Neural crest cell (in vitro differentiated cells): ENCODE data around the gene KHDRBS2. TPM values are rescaled to one million over a fixed set of nuclear protein-coding genes. Genes with fewer than 3 reads are reported as not detected.

ENCODE experiments used
- DNase-seq: peaks from one replicate; pipeline ENCODE4 v3.0.0; 2021; ENCODE audit warnings: low read depth, mixed read lengths, low spot score
- H3K27ac Mint-ChIP-seq: one replicate; pipeline ENCODE4 v1.8.0; 2021; ENCODE audit warnings: mild to moderate bottlenecking, mixed read lengths; ENCODE audit not compliant: unreplicated experiment
- H3K27me3 Mint-ChIP-seq: 2 replicates; pipeline ENCODE4 v1.8.0; 2021; ENCODE audit warnings: low read depth, mild to moderate bottlenecking, mixed read lengths
- H3K36me3 Mint-ChIP-seq: 2 replicates; pipeline ENCODE4 v1.8.0; 2021; ENCODE audit warnings: low read depth, mild to moderate bottlenecking, mixed read lengths
- H3K4me1 Mint-ChIP-seq: 2 replicates; pipeline ENCODE4 v1.8.0; 2021; ENCODE audit warnings: mixed read lengths
- H3K4me3 Mint-ChIP-seq: one replicate; pipeline ENCODE4 v1.8.0; 2021; ENCODE audit warnings: mild to moderate bottlenecking, mixed read lengths
- H3K9me3 Mint-ChIP-seq: 2 replicates; pipeline ENCODE4 v1.8.0; 2021; ENCODE audit warnings: mixed read lengths
- total RNA-seq: library from RNA; stranded (reverse); gene quantifications from 2 replicates; pipeline ENCODE4 v1.2.1, GENCODE V29; 2021
- TF ChIP-seq, protein P1 (sequence below): fragments of 200-600 bp; sonication (generic); conservative IDR thresholded peaks from 2 replicates; pipeline ENCODE4 v1.5.0; 2021; ENCODE audit warnings: antibody characterized with exemption, mild to moderate bottlenecking

Gene KHDRBS2
- total RNA-seq, 1 donor from 2014 or later, result 7.0 TPM

DNA sequence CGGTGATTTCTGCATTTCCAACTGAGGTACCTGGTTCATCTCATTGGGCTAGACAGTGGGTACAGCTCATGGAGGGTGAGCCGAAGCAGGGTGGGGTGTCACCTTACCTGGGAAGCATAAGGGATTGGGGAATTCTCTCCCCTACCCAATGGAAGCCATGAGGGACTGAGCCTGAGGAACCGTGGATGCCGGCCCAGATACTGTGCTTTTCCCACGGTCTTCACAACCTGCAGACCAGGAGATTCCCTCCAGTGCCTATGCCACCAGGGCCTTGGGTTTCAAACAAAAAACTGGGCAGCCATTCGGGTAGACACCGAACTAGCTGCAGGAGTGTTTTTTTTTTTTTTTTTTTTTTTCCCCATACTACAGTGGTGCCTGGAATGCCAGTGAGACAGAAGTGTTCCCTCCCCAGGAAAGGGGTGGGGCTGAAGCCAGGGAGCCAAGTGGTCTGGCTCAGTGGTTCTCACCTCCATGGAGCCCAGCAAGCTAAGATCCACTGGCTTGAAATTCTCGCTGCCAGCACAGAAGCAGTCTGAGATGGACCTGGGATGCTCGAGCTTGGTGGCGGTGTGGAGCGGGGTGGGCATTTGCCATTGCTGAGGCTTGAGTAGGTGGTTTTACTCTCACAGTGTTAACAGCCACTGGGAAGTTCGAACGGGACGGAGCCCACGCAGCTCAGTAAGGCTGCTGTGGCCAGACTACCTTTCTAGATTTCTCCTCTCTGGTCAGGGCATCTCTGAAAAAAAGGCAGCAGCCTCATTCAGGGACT lies 416.2 kb downstream of the KHDRBS2 start:
- H3K36me3 Mint-ChIP-seq, result peaks cover 8% of the 10 kb centered on the region
- H3K9me3 Mint-ChIP-seq, result peaks cover 6% of the 10 kb centered on the region
- no peak for DNase-seq
- H3K4me1 Mint-ChIP-seq, result no peaks in the 10 kb centered on the region
- TF ChIP-seq, protein P1, sequence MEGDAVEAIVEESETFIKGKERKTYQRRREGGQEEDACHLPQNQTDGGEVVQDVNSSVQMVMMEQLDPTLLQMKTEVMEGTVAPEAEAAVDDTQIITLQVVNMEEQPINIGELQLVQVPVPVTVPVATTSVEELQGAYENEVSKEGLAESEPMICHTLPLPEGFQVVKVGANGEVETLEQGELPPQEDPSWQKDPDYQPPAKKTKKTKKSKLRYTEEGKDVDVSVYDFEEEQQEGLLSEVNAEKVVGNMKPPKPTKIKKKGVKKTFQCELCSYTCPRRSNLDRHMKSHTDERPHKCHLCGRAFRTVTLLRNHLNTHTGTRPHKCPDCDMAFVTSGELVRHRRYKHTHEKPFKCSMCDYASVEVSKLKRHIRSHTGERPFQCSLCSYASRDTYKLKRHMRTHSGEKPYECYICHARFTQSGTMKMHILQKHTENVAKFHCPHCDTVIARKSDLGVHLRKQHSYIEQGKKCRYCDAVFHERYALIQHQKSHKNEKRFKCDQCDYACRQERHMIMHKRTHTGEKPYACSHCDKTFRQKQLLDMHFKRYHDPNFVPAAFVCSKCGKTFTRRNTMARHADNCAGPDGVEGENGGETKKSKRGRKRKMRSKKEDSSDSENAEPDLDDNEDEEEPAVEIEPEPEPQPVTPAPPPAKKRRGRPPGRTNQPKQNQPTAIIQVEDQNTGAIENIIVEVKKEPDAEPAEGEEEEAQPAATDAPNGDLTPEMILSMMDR, result no peak
- no peaks in the 10 kb centered on the region for H3K27me3 Mint-ChIP-seq
- H3K27ac Mint-ChIP-seq, result no peak overlapping the region
- H3K4me3 Mint-ChIP-seq, result no peak overlapping the region

DNA sequence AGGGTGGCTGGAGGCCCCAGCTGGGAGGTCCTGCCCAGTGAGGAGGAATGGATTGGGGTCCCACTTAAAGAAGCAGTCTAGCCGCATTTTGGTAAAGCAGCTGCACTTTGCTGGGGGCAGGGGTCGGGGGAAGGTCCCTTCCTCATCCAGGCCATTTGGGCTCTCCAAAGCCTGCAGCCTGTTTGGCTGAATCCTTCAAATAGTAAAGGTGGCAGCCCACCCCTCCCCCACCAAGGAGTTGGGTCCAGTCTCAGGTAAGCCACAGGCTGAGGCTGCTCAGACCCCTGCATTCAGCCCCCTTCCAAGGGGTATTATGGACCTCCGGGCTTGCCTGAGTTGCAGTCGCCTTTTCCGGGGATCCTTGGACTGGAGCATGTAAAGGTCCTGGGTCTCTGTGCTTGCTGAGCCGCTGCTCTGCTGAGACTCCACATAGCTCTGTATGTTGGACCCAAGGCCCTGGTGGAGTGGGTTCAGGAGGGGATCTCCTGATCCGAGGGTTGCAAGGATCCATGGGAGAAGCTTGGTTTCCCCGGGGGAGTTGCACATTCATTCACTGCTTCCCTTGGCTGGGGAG lies 417.4 kb downstream of the KHDRBS2 start:
- H3K36me3 Mint-ChIP-seq, result peaks cover 9% of the 10 kb centered on the region
- no peaks in the 10 kb centered on the region for H3K27me3 Mint-ChIP-seq
- TF ChIP-seq, protein P1, result no peak
- H3K27ac Mint-ChIP-seq, result no peak overlapping the region
- no peak overlapping the region for H3K4me3 Mint-ChIP-seq
- no peak for DNase-seq
- H3K9me3 Mint-ChIP-seq, result peaks cover 11% of the 10 kb centered on the region
- H3K4me1 Mint-ChIP-seq, result no peaks in the 10 kb centered on the region

DNA sequence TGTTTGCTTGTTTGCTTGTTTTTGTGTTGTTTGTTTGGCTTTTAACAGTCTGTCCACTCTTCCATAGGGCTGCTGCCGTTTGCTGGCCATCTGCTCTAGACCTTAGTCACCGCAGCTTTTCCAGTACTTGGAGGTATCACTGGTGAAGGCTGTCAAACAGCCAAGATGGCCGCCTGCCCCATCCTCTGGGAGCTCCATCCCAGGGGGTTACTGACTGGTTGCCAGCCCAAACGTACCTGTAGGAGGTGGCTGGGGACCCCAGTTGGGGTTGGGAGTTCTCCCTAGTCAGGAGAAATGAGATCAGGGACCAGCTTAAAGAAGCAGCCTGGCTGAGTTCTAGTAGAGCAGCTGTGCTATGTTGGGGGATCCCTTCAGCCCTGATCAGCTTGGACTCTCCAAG lies 418.4 kb downstream of the KHDRBS2 start:
- H3K9me3 Mint-ChIP-seq, result peaks cover 14% of the 10 kb centered on the region
- H3K4me1 Mint-ChIP-seq, result no peaks in the 10 kb centered on the region
- TF ChIP-seq, protein P1, result no peak
- peaks cover 9% of the 10 kb centered on the region for H3K36me3 Mint-ChIP-seq
- H3K27ac Mint-ChIP-seq, result no peak overlapping the region
- H3K27me3 Mint-ChIP-seq, result no peaks in the 10 kb centered on the region
- DNase-seq, result no peak
- H3K4me3 Mint-ChIP-seq, result no peak overlapping the region

DNA sequence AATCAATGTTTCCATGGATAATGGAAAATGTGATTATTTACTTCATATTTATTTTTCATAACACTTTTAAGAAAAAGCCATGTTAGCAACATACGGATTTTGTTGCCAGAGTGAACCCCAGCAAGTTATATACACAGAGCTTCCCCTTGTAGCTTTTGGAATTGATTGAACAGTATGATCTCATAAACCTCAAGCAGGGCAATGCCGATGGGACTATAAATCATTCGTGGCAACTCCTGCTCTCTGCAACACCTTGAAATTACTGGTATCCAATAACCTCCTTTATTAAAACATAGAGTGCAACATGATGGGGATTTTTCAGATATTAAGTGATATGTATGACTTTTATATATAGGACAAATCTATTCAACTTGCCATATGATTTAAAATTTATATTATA lies 428.5 kb downstream of the KHDRBS2 start:
- H3K9me3 Mint-ChIP-seq, result peaks cover 14% of the 10 kb centered on the region
- TF ChIP-seq, protein P1, result no peak
- no peaks in the 10 kb centered on the region for H3K4me1 Mint-ChIP-seq

DNA sequence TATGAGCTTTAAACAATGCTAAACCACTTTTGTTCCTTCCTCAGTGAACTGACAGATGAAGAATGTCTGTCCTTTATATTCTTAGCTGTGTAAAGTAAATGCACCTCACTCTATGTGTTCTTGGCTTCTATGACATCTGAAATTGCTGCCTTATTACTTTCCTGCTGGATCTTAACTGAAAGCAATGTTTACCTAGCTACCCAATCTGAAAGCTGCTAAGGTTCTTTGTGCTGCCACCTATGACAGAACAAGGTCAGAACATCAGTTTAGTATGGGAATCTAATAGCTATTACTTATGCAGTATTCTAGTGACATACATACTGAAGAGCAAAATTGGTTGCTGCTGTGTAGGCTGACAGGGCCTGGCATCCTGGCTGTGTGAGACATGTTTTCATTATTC lies 444.1 kb downstream of the KHDRBS2 start:
- no peaks in the 10 kb centered on the region for H3K4me1 Mint-ChIP-seq
- TF ChIP-seq, protein P1, result no peak
- H3K9me3 Mint-ChIP-seq, result no peaks in the 10 kb centered on the region
- H3K27ac Mint-ChIP-seq, result no peak overlapping the region
- DNase-seq, result no peak
- H3K27me3 Mint-ChIP-seq, result no peaks in the 10 kb centered on the region
- no peaks in the 10 kb centered on the region for H3K36me3 Mint-ChIP-seq
- H3K4me3 Mint-ChIP-seq, result no peak overlapping the region

More for the DNA sequence above, 428.5 kb downstream of the KHDRBS2 start:
- H3K4me3 Mint-ChIP-seq, result no peak overlapping the region
- DNase-seq, result no peak
- H3K36me3 Mint-ChIP-seq, result peaks cover 8% of the 10 kb centered on the region
- no peaks in the 10 kb centered on the region for H3K27me3 Mint-ChIP-seq
- H3K27ac Mint-ChIP-seq, result no peak overlapping the region
